ENCODE measurements around the gene UBE2A. TPM values are rescaled to one million over a fixed set of nuclear protein-coding genes. Genes with fewer than 3 reads are reported as not detected.
A peak's percentile ranks its signal among the peaks of the same experiment; 100 is the strongest.

UBE2A gene
- total and polyA plus RNA-seq, 8 donors, result 60.4 to 100 (median 91.5) TPM

DNA sequence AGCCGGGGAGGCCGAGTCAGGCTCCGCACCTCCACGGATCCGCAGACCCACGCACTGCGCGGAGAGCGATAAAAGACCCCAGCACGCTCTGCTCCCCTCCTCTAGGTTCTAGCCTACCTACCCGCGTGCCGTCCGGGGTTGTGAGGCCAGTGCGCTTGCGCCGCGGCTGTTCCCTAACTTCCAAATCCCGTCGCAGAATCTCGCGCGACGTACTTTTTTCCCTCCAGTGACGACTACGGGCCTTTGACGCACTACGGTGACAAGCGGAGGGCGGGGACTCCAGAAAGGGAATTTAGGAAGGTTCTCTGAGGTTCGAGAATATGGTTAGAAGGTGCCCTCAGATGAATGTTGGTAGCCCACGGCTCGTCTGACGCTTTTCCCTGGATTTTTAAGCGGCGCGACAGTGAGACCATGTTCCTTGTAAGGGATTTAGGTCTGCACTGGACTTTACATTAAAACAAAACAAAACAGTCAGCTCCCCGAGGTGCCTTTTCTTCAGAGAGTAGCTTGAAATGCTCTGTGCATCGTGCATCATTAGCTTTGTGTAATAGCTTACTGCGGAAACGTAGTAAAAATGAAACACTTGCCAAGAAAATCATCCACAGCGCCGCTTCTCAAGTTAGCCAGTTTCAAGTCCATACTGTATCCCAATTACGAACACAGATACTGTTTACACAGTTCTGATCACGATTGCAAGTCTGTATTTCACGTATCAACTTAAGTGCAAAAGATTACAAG is 32.1 kb downstream of the UBE2A start, which contains the start of gene NKRF:
NKRF (minus strand) TSS at position 145 of the 738 bp plus-strand sequence.
- H3K27me3 ChIP-seq, result no peaks in the 10 kb centered on the region
- intact Hi-C loops (cut with DNase I), result no loop called here
- ATAC-seq, result peak; percentile 88
- TF ChIP-seq, protein P1, sequence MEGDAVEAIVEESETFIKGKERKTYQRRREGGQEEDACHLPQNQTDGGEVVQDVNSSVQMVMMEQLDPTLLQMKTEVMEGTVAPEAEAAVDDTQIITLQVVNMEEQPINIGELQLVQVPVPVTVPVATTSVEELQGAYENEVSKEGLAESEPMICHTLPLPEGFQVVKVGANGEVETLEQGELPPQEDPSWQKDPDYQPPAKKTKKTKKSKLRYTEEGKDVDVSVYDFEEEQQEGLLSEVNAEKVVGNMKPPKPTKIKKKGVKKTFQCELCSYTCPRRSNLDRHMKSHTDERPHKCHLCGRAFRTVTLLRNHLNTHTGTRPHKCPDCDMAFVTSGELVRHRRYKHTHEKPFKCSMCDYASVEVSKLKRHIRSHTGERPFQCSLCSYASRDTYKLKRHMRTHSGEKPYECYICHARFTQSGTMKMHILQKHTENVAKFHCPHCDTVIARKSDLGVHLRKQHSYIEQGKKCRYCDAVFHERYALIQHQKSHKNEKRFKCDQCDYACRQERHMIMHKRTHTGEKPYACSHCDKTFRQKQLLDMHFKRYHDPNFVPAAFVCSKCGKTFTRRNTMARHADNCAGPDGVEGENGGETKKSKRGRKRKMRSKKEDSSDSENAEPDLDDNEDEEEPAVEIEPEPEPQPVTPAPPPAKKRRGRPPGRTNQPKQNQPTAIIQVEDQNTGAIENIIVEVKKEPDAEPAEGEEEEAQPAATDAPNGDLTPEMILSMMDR (IDR thresholded peaks at IDR 0.05), result no peak
- H3K9me3 ChIP-seq, result no peaks in the 10 kb centered on the region
- peak within 1 kb of the TSS; percentile 46 to 63 for H3K4me3 ChIP-seq
- peaks cover 0 to 7% of the 10 kb centered on the region in 2 donors for H3K4me1 ChIP-seq
- H3K36me3 ChIP-seq, result no peaks in the 10 kb centered on the region
- peak within 1 kb of the TSS; percentile 90 to 93 for H3K27ac ChIP-seq
- DNase-seq, result peak; percentile 87 to 95 (median 92)

DNA sequence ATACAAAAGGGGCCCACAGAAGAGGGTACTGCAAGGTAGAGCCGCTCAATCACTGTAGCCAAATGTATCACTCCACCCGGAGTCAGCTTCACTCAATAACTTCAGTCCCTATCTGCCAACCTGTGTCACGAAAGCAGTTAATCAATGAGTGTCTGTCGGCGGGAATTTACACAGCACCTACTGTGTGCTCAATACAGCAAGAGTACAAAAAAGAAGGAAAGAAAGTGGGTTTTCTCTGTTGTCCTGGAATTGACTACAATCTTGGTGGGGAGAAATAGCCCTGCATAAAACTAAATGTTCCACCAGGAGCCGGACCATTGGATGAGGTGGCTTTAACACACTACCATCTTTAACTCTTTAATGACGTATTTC is 32.6 kb downstream of the UBE2A start:
- no peaks in the 10 kb centered on the region for H3K9me3 ChIP-seq
- ATAC-seq (no peak), DNase-seq (no peak)
- peaks cover 0 to 7% of the 10 kb centered on the region in 2 donors for H3K4me1 ChIP-seq
- peak overlapping the region; percentile 90 to 93 for H3K27ac ChIP-seq
- intact Hi-C loops (cut with DNase I), result no loop called here
- TF ChIP-seq, protein P1 (IDR thresholded peaks at IDR 0.05), result no peak
- H3K4me3 ChIP-seq, result peak overlapping the region; percentile 46 to 63
- H3K36me3 ChIP-seq, result no peaks in the 10 kb centered on the region
- H3K27me3 ChIP-seq, result no peaks in the 10 kb centered on the region

DNA sequence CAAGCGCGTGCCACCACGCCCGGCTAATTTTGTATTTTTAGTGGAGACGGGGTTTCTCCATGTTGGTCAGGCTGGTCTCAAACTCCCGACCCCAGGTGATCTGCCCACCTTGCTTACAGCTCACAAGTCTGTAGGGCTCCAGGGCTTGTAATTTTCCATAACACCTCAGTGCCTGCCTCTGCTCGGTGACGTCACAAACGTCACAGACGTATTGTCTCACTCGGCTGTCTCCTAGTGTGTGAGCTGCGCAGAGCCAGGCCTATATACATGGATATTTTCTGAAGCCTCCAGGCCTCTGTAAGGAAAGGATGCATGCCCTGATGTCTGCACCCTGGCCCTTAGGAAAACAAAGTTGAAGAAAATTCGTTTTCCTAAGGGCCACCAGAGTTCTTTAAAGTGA is 40.4 kb downstream of the UBE2A start:
- ATAC-seq, result no peak
- Histone ChIP-seq H3K27me3 (no peaks in the 10 kb centered on the region), H3K4me3 (no peak overlapping the region), H3K27ac (no peak overlapping the region), H3K4me1 (peaks cover 0 to 6% of the 10 kb centered on the region in 2 donors), H3K36me3 (no peaks in the 10 kb centered on the region), H3K9me3 (no peaks in the 10 kb centered on the region)
- TF ChIP-seq, protein P1 (IDR thresholded peaks at IDR 0.05), result no peak
- DNase-seq, result no peak
- intact Hi-C loops (cut with DNase I), result no loop called here

DNA sequence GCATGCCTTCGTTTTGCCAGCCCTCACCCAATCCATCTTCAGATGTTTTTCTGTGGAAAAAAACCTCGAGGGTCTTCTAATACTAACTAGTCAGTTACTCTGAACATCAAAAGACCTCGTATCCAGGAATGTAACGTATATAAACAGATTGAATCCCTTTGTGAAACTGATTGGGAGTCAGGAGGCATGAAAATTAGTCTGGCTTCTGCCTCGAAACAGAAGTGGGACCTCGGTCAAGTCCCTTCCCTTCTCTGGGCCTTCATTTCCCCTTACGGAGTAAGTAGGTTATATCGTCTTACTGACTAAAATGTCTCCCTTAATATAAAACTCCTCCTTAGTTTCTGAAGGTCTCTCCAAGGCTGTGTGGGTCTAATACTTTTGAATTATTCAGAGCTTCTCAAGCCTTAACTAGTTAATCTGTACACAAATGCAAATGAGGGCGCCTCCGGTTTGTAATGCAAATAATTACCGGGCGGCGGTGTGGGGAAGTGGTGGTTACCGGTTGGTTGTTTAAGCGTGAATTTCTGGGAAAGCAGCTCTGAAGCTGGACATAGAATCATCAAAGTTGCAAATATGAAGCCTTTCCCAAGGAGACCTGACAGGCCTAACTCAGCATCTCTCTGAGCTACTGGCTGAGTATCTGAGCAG is 43.3 kb downstream of the UBE2A start:
- DNase-seq (no peak), ATAC-seq (peak; percentile 14)
- Histone ChIP-seq H3K27ac (peak overlapping the region in 1 of 2 donors; percentile 82), H3K4me1 (peaks cover 0 to 7% of the 10 kb centered on the region in 2 donors), H3K36me3 (no peaks in the 10 kb centered on the region), H3K9me3 (no peaks in the 10 kb centered on the region), H3K27me3 (no peaks in the 10 kb centered on the region), H3K4me3 (no peak overlapping the region)
- TF ChIP-seq, protein P1 (IDR thresholded peaks at IDR 0.05), result no peak
- intact Hi-C loops (cut with DNase I), result no loop called here

DNA sequence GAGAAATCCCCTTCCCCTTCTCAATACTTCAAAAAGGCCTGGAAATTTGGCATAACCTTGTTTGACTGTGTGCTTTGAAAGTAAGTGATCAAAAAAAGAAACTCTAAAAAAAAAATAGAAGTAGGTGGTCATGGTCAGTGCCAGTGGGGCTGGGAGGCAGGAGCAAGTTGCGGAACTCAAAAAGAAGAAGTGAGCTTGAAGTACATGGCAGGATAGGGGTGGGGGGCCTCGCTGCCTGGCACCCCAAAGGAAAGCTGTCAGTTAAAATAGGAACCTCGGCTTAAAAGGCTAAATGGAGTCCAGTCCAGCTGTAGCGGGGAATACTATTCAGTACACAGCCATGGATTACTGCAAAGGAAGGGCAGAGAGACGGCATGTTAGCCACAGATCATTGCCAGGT is 44.1 kb downstream of the UBE2A start:
- TF ChIP-seq, protein P1 (IDR thresholded peaks at IDR 0.05), result no peak
- ATAC-seq, result peak; percentile 61
- no peaks in the 10 kb centered on the region for H3K36me3 ChIP-seq
- H3K9me3 ChIP-seq, result no peaks in the 10 kb centered on the region
- peaks cover 0 to 13% of the 10 kb centered on the region in 2 donors for H3K4me1 ChIP-seq
- no peak overlapping the region for H3K4me3 ChIP-seq
- H3K27me3 ChIP-seq, result no peaks in the 10 kb centered on the region
- intact Hi-C loops (cut with DNase I), result no loop called here
- H3K27ac ChIP-seq, result peak overlapping the region in 1 of 2 donors; percentile 82
- peak in 2 of 4 donors; percentile 48 to 74 for DNase-seq
